Hematopoietic multipotent progenitor cell treated with erythropoietin and hydrocortisone succinate and interleukin-3 and kit ligand, for 4 days (in vitro differentiated cells): ENCODE results near the gene PLCH1.
A peak's percentile ranks its signal among the peaks of the same experiment; 100 is the strongest.
"Not testable (repeated sequence)": the region's sequence is repeated elsewhere in the genome, so short reads cannot be mapped to it uniquely, and the experiment has no call there.

ENCODE experiments used
- DNase-seq: peaks from one replicate; pipeline ENCODE4 v3.0.0-alpha.2; 2015

The PLCH1 gene

GRCh38 chr3:155409336-155409735, 335.5 kb downstream of the PLCH1 start:
- no peak for DNase-seq

- no peak for DNase-seq
These were observed 336.9 kb downstream of the PLCH1 start for GRCh38 chr3:155407971-155408370.

- DNase-seq, result no peak
These were observed 337.5 kb downstream of the PLCH1 start for GRCh38 chr3:155407331-155407730.

DNA sequence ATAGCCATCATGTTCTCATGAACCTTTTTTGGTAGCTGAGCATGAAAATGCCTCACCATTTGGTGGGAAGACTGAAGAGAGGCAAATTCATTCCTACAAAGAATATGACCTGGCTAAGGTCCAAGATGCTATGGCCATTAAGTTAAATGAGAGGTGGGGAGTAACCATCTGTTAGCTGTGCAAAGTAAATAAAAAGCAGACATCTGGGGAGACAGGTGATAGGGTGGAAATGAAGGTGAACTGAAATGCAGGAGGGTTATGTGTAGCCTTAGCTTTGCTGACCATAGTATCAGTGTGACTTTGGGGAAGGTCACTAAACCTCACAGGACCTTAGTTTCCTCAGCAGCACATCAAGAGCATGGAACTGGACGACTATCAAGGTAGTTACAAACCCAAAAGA, 340.4 kb downstream of the PLCH1 start:
- no peak for DNase-seq

- no peak for DNase-seq
These were observed 342.2 kb downstream of the PLCH1 start for GRCh38 chr3:155402656-155403055.

- DNase-seq, result no peak
These were observed 346.8 kb downstream of the PLCH1 start for GRCh38 chr3:155398046-155398445.

DNA sequence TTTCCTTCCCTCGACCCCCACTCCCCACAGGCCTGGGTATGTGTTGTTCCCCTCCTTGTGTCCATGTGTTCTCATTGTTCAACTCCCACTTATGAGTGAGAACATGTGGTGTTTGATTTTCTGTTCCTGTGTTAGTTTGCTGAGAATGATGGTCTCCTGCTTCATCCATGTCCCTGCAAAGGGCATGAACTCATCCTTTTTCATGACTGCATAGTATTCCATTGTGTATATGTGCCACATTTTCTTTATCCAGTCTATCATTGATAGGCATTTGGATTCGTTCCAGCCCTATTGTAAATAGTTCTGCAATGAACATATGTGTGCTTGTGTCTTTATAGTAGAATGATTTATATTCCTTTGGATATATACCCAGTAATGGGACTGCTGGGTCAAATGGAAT, 350.0 kb downstream of the PLCH1 start:
- DNase-seq, result not testable (repeated sequence)

GRCh38 chr3:155394240-155394639, 350.6 kb downstream of the PLCH1 start:
- DNase-seq, result no peak

- no peak for DNase-seq
These were observed 351.6 kb downstream of the PLCH1 start for GRCh38 chr3:155393316-155393715.

- DNase-seq, result no peak
These were observed 352.7 kb downstream of the PLCH1 start for GRCh38 chr3:155392138-155392537.

DNA sequence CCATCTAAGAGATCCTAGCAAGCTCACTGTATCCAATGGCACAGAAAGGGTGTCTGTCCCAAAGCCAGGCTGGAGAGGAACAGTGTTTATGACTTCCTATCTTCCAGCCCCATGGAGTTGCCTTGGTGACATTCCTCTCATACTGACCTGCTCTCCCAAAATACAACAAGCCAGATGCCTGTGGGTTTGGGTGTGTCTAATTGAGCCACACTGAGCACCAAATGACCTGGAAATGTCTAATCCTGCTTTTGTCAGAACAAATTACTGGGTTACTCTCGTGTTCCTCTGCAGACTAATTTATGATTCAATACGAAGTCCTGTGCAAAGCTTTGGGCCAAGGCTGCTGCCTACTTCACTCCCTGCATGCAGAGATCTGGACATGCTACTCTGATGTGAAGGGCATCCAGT, 353.3 kb downstream of the PLCH1 start:
- DNase-seq, result no peak

- DNase-seq, result no peak
These were observed 353.8 kb downstream of the PLCH1 start for GRCh38 chr3:155391104-155391503.

DNA sequence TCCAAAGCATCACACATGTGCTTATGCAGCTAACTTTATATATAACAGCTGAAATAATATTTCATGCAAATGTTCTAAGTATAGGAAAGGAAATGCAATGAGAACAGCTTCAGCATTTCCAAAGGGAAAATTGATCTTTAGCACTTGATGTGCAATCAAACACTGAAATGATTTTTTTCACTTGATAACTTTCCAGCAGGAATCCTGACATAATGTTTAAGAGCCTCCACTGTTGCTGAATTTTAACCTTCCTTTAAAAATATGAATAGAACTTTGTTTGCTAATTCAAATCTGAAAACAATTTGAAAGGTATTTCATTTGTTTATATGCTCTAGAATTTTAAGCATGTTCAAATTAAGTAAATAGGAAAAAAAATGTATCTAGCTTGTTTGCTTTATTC, 354.5 kb downstream of the PLCH1 start:
- DNase-seq, result no peak

GRCh38 chr3:155388417-155388816, 356.5 kb downstream of the PLCH1 start:
- DNase-seq, result no peak

- DNase-seq, result no peak
These were observed 357.3 kb downstream of the PLCH1 start for GRCh38 chr3:155387571-155387970.

- no peak for DNase-seq
These were observed 358.0 kb downstream of the PLCH1 start for GRCh38 chr3:155386919-155387318.

- DNase-seq, result no peak
These were observed 358.8 kb downstream of the PLCH1 start for GRCh38 chr3:155385896-155386625.

DNA sequence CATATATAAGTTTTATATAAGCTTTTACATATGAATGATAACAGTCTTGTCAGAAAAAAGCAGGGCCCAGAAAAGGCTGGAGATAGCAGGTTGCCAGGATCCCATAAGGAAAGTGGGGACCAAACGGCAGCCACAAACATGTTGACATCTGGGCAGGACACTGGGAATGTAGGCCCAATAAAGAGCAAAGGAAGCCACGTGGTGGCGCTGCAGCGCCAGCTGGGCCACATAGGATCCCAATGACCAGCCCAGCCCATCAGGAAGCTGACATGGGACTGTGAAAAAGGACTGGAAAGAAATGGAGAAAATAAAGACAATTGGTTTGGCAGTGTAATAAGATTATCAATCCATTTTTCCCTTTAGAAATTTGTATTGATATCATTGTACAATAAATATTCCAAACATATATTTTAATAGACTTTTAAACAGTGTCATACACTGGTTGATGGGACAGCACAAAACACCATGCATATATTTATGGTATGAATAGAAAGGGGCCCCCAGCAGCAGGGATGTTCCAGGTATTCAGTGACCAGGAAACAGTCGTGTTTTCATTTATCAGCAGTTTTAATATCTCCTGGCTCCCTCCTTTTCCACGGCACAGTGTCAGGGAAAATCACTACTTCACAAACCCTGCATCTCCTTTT, 362.4 kb downstream of the PLCH1 start:
- peak; percentile 58 for DNase-seq

DNA sequence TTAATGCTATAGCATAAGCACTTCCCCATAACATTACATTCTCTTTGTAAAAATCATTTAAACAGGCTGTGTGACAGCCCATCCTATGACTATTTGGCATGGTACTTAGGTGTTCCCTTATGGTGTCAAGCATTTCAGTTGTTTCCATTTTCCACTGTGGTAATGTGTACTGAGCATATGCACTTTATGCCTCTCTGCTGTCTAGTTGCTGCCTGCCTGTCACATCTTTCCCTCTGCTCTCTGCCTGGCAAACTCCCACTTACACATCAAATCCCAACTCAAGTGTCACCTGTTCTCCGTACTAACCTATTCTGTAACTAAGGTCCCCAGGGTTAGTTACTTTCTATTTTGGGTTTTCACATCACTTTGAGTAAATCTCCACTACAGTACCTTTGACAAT, 367.0 kb downstream of the PLCH1 start:
- DNase-seq, result no peak

GRCh38 chr3:155377071-155377470, 367.8 kb downstream of the PLCH1 start:
- DNase-seq, result no peak

DNA sequence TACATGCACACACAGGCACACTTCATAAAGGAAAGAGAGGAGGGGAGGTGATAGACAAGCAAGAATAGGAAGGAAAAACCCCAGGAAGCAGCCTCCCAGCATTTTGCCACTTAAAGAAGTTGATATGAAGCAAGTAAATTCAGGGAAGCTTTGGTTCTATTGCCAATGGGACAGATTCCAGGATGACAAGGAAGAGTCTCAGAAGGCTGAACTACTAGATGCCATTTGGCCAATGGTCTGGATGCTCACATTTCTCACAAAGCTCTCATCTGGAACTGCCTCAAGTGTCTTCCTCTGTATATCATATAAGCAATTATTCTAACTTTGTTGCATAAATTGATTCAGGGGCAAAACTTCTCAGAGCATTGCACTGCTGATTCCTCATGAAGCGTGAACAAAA, 372.6 kb downstream of the PLCH1 start:
- no peak for DNase-seq

GRCh38 chr3:155370764-155371503, 373.9 kb downstream of the PLCH1 start:
- no peak for DNase-seq

GRCh38 chr3:155370198-155370597, 374.7 kb downstream of the PLCH1 start:
- no peak for DNase-seq

DNA sequence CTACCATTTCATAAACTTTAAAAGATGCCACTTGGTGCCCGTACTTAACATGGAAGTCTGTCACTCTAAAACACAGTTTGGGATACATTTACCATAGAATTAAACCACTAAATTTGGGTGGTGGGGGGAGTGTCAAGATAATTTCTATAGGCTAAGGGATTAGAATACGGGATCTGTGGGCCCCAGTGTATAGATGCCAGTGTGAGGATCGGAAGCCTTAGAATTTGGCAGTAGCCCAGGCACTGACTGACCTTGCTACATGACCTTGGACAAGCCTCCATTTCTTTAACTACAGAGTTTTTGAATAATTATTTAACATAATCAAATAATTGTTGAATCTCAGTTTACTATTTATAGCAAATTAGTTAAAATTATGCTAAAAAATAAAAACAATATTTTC, 375.1 kb downstream of the PLCH1 start:
- DNase-seq, result no peak
